ENCODE results near the gene SYVN1. TPM values are rescaled to one million over a fixed set of nuclear protein-coding genes. Genes with fewer than 3 reads are reported as not detected.
A peak's percentile ranks its signal among the peaks of the same experiment; 100 is the strongest.

Gene SYVN1
- total and polyA plus RNA-seq, 2 donors (not counting 1 experiment from before 2014, with no cell fraction given): 187 to 282 TPM

GRCh38 chr11:65129649-65130441 lies 4.5 kb downstream of the SYVN1 start:
- H3K9me3 Mint-ChIP-seq (ENCODE audit: insufficient read depth): no peaks in the 10 kb centered on the region
- Histone ChIP-seq H3K36me3 (replicated peaks in 1 of 2; ENCODE audit: control extremely low read depth in 1 of 2, control insufficient read depth in 1 of 2, extremely low read depth in 1 of 2, insufficient read depth in 2 of 2, low read length in 1 of 2) (peaks cover 3 to 75% of the 10 kb centered on the region in 2 experiments), H3K4me1 (ENCODE audit: control insufficient read depth in 2 of 2, insufficient read depth in 2 of 2, low read length in 2 of 2) (peaks cover 32 to 59% of the 10 kb centered on the region in 2 donors), H3K4me2 (replicated peaks; ENCODE audit: low read depth, low read length, poor library complexity, severe bottlenecking) (peak overlapping the region; percentile 89), H3K9me3 (ENCODE audit: control extremely low read depth in 1 of 3, control insufficient read depth in 2 of 3, insufficient read depth in 1 of 3, low read length in 2 of 3) (no peaks in the 10 kb centered on the region), H4K20me1 (ENCODE audit: control insufficient read depth, insufficient read depth, low read length, poor library complexity, severe bottlenecking) (peaks cover 92% of the 10 kb centered on the region), H3K4me3 (ENCODE audit: control extremely low read depth in 1 of 5, extremely low read depth in 1 of 5, insufficient read depth in 1 of 5, low read depth in 2 of 5, low read length in 4 of 5) (no peak overlapping the region), H3K27me3 (replicated peaks in 1 of 4; ENCODE audit: control extremely low read depth in 1 of 4, control insufficient read depth in 3 of 4, insufficient read depth in 4 of 4, low read length in 3 of 4) (no peaks in the 10 kb centered on the region), H3K27ac (ENCODE audit: low read length in 2 of 2) (peak overlapping the region; percentile 34 to 99), H3K9ac (ENCODE audit: low read length) (no peak overlapping the region), H2AFZ (ENCODE audit: insufficient read depth, low read depth, low read length, poor library complexity, severe bottlenecking) (no peak overlapping the region), H3K79me2 (ENCODE audit: control insufficient read depth, insufficient read depth, low read length) (peaks cover 73% of the 10 kb centered on the region)
- ATAC-seq (ENCODE audit: low read depth): no peak
- intact Hi-C loops (cut with micrococcal nuclease): loop anchor here (5.0 kb wide), 2 partner anchors 88 to 487 kb away; partner anchors contain the start of genes PCNX3 and SAC3D1
- ChIA-PET POLR2A (interaction anchor here (0.5 to 8.8 kb wide), 2 partner anchors 10 to 15 kb away, joined by 3 to 160 read pairs; partner anchors contain the start of genes FAU, MRPL49 and ZNHIT2), CTCF (interaction anchor here (0.7 to 3.8 kb wide), 7 partner anchors 8 to 52 kb away, joined by 3 to 30 read pairs (median 5); partner anchors contain the start of genes CAPN1, FAU, MRPL49 and TM7SF2)
- H3K4me3 Mint-ChIP-seq: peak overlapping the region; percentile 97
- DNase-seq: peak; percentile 78
- no peak for TF ChIP-seq EZH2 (IDR thresholded peaks at IDR 0.05; ENCODE audit: borderline replicate concordance, insufficient read depth, low read depth, low read length, poor library complexity, severe bottlenecking)
- no peak for TF ChIP-seq CTCF (IDR thresholded peaks at IDR 0.05)
- no peaks in the 10 kb centered on the region for H3K27me3 Mint-ChIP-seq
- 44% methylated on average over 6 of the region's 13 CpGs for WGBS (ENCODE audit: insufficient coverage)
- H3K27ac Mint-ChIP-seq: peak overlapping the region; percentile 99
- peaks cover 49% of the 10 kb centered on the region for H3K4me1 Mint-ChIP-seq
